Left cardiac atrium (tissue), 4 donors: ENCODE results near the gene NFS1. TPM values are rescaled to one million over a fixed set of nuclear protein-coding genes. Genes with fewer than 3 reads are reported as not detected.
"Not testable (repeated sequence)": the region's sequence is repeated elsewhere in the genome, so short reads cannot be mapped to it uniquely, and the experiment has no call there.

Experiments used
- ATAC-seq, 2 donors: fragments of 200-7000 bp; cut with Tn5 transposase; one replicate each; pipeline ENCODE4 v1.9.1; 2020; ENCODE audit warnings: mild to moderate bottlenecking in 2 of 2, moderate library complexity in 2 of 2
- DNase-seq: peaks from one replicate; pipeline ENCODE4 v3.0.0-alpha.2; 2020
- intact Hi-C, 2 donors: fragments of 100-400 bp; cut with DNase I; formaldehyde crosslinking; loops; one replicate each; pipeline versions ENCODE4 v1.14.1 to v1.15.1; 2022 to 2023
- total RNA-seq, 2 donors: library from RNA; stranded (reverse); fragmentation: NEBNext Ultra II Directional; extraction: Animal tissue kit (Norgen Biotek cat#: 25700); gene quantifications; one replicate each; pipeline ENCODE4 v1.2.1, GENCODE V29; 2021
- donor health status: DM: no; HTN: yes; CAD: no.
- donor health status: DM: no; HTN: yes; CAD: no; lungs with severe emphysema.
- donor health status: DM: yes; HTN: yes; CAD: no.
- donor health status: Dilated cardiomyopathy.

Gene NFS1
- total RNA-seq, 2 donors from 2014 or later: 33.6 to 36.8 TPM

DNA sequence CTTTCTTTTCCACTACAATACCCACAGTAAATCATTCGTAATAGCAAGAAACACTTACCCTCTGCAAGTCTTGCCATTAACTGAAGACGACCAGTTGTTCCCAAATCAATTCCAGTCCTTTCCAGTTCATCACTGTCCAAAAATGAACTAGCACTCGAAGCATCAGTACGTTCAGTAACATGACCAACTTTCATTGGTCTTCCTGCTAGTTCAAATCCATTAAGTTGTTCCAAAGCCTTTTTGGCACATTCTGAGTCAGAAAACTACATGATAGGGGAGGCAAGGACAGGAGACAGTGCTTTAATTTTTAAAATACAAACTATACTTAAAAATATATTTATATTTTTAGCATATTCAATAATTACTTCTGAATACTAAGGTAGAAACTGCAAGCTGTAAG, 15.0 kb upstream of the NFS1 start:
- ATAC-seq (no peak), DNase-seq (no peak)
- intact Hi-C loops: no loop called here

DNA sequence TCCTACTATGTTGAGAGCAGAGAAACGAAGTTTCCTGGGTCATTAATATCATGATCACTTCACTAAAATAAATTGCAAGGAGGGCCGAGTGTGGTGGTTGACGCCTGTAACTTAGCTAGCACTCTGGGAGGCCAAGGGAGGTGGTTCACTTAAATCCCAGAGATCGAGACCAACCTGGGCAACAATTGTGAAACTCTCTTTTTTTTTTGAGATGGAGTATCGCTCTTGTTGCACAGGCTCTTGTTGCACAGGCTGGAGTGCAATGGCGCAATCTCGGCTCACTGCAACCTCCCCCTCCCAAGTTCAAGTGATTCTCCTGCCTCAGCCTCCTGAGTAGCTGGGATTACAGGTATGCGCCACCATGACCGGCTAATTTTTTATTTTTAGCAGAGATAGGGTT, 14.0 kb upstream of the NFS1 start:
- ATAC-seq, DNase-seq, intact Hi-C loops: not testable (repeated sequence)

DNA sequence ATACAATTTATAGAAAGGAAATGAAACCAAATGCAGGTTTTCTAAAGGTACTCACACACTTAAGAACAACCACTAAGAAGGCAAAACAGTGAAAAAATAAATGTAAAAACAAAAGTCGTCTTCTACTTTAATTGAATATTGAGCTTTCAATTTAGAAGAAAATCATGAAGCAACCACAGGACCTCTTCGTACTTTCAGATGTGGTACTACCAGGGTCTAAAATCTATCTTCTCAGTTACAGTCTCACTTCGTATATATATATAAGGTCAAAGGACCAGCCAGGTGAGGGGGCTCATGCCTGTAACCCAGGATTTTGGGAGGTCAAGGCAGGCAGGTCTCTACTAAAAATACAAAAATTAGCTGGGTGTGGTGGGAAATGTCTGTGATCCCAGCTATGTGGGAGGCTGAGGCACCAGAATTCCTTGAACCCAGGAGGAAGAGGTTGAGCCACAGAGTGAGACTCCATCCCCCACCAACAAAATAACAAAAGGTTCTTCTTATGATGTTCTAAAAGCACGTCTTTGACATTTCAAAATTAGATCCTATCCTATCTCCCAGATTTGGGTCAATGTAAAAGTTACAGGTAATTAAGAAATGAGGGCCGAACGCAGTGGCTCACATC, 12.5 kb upstream of the NFS1 start:
- no peak for DNase-seq
- ATAC-seq: no peak
- intact Hi-C loops: no loop called here

DNA sequence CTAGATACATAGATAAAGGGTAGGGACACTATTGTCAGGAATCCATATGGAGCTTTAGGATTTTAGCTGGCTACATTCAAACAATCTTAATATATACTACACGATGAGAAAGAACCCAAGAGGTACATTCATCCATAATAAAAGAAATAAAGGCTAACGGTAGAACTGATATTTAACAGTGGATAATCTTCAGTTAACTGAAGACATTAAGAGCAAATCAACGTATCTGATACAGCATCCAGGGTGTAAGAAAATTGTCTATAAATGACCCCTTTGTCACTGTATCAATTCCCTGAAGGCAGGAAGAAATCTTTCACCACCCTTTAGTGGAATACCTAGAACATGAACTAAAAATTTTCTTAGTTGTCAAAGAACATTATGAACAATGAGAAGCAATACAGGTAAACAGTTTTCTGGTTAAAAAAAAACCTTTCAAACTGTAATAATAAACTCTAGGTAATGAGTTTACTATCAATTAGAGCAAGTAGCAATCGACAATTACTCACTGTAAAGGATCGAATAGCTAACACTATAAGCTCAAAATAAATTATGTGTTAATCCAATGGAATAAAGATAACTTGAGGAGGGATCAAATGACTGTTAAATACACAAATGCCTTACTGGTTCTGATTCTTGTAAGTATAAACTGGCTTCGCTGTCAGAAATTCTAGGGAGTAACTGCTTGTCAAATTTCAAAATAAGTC, 11.9 kb upstream of the NFS1 start:
- ATAC-seq: no peak
- intact Hi-C loops: no loop called here
- no peak for DNase-seq

DNA sequence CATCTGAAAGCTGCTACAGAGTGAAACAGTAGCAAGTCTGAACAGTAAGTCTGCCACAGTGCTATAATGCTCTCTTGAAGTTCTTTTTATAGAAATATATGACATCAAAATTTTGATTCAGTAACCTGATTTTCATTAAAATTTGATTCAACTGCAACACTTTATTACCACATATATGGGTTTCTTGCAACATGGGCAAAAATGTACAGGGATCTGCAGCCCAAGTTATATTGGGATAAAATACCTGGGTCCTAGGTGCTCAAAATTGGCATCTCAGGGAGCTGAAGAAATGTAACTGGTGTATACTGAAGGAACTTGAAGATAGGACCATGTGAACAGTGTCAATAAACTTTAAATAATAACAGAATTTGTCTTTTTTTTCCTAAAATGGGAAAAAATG, 10.9 kb upstream of the NFS1 start:
- DNase-seq: no peak
- intact Hi-C loops: no loop called here
- no peak for ATAC-seq

DNA sequence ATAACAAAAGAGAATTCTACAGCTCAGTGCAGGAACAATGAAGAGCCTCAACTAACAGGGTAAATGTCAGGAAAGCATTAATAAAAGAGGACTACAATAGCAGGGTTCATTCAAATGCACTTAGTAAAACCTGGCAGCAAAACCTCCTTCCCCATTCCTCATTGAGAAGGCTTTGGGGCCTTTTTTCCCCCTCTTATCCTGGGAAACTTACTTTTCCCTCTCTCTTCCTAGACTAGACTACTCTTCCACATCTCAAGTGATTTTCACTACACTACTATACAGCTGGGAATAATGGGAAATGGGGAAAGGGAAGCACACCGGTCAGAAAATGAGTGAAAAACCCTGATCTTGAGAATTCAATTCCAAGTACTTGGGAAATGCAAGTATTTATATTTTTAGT, 10.1 kb upstream of the NFS1 start:
- intact Hi-C loops: loop anchor here (10.0 kb wide), 1 partner anchor 176 kb away; no protein-coding TSS in a partner anchor
- ATAC-seq (no peak), DNase-seq (no peak)

DNA sequence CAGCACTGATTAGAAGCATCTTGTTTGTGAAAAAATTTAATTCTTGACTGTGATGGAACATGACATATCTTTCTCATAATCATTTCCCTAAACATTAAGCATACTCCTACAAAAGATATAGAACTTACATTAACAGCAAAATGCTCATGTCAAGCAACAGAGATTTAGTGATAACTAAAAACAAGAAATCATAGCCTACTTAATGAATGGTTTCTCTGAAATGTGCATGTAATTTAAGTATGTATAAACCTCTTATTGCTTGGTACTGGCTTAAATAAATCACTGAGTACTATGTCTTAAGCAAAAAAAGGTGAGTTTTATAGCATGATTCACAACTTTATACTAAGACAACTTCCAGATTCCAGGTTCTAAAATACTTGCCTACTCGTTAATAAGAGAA, 9.3 kb upstream of the NFS1 start:
- intact Hi-C loops: loop anchor here (10.0 kb wide), 1 partner anchor 176 kb away; no protein-coding TSS in a partner anchor
- DNase-seq (no peak), ATAC-seq (no peak)

DNA sequence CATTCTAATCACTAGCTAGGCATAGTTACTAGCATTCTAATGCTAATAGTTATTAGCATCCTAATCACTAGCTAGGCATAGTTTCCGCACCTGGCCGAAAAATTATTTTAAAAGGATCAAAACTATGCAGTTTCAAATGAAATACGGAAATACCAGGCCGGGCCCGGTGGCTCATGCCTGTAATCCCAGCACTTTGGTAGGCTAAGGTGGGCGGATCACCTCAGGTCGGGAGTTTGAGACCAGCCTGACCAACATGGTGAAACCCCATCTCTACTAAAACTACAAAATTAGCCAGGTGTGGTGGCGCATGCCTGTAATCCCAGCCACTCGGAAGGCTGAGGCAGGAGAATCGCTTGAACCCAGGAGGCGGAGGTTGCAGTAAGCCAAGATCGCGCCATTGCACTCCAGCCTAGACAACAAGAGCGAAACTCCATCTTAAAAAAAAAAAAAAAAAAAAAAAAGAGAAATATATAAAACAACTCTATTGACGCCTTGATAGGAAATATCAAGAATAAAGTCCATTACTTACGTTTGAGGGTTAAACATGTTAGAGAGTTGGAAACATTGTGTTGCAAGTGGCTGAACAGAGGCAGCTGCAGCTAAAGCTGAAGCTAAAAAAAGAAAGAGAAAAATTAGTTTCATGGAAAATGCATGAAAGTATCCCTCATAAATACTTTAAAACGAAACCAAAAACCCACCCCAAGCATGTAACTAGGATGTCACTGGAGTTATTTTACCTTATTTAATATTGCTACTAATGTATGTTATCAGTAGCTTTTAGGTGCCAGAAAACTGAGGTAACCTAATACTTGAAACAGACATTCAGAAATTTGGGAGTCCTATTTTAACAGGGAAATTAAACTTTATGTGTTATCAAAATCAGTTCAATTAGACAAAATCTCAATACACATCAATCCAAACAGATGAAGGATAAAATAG, 7.7 kb upstream of the NFS1 start:
- intact Hi-C loops: loop anchor here (10.0 kb wide), 1 partner anchor 178 kb away; no protein-coding TSS in a partner anchor
- not testable (repeated sequence) for ATAC-seq

DNA sequence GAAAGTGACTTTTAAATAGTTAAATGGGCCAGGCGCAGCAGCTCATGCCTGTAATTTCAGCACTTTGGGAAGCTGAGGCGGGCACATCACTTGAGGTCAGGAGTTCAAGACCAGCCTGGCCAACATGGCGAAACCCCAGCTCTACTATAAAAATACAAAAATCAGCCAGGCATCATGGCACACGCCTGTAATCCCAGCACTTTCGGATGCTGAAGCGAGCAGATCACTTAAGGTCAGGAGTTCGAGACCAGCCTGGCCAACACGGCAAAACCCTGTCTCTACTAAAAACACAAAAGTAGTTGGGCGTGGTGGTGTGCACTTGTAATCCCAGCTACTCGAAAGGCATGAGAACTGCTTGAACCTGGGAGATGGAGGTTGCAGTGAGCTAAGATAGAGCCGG, 6.7 kb upstream of the NFS1 start:
- not testable (repeated sequence) for DNase-seq, ATAC-seq
- intact Hi-C loops: loop anchor here (10.0 kb wide), 1 partner anchor 179 kb away; no protein-coding TSS in a partner anchor

More for the DNA sequence above, 7.7 kb upstream of the NFS1 start:
- not testable (repeated sequence) for DNase-seq

DNA sequence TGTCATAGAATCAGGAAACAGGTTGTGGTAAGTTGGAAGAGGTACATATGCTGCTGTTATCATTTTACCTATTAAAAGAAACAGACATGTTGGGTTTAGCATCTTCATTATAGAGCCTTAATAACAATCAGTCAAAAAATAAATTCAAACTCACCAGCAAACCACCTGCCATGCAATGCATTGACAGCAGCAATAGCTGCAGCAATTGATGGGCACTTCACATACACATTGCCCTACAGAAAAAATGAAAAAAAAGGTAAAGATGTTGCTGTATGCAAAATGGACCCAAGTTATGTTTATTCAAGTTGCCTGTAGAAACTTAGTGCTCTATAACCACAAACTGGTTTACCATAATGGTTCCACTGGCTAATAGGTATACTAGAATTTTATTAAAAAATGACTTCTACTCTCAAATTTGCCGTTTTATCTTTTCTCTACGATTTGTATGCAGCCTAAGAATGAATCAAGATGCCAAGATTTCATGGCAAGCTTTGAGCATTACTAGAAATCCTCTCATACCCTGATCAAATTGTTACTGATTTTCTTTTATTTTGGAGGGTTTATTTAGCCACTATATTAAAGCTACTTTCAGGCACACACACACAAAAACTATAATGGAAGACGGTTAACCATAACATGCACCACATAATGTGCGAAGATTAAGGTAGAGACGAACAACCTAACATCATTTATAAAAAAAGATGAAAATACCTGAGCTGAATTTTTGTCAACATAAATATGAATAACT, 5.5 kb upstream of the NFS1 start:
- ATAC-seq (no peak), DNase-seq (no peak)
- intact Hi-C loops: loop anchor here (5.0 to 10.0 kb wide), 2 partner anchors 33 to 180 kb away; no protein-coding TSS in a partner anchor

DNA sequence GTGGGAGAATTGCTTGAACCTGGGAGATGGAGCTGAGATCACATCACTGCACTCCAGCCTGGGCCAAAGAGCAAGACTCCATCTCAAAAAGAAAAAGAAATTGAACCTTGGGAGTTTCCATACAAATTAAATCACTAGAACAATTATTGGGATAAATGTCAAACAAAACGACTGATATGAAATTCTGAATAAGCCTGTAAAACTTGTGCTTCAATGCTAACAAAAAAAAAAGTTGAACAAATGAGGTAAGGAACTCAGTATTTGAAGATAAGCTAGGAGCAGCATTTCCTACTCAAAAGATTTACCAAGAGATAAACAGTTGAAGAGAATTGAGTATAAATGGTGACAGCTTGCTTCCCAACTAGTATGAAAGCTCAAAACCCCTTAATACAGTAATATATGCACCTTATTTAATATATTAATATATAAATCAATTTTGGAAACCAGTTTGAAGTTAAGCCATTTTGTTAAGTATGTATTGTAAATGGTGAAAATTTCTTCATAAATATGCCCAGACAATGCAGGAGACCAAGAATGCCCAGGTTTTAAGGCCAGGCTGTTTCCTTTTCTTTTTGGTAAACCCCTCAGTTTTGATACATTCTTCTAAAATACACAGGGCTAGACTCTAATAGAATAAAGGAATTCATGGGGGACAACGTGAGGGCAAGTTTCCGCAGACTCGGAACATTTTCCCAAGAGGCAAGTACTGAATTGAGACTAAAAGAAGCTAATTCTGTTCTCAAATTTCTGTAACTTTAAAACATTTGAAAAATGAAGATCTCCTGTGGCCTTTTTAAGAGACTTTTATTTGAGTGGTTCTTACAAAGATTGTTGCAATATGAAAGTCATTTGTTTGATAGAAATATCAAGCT, 3.9 kb upstream of the NFS1 start:
- ATAC-seq (no peak), DNase-seq (no peak)
- intact Hi-C loops: loop anchor here (5.0 to 10.0 kb wide), 2 partner anchors 34 to 182 kb away; no protein-coding TSS in a partner anchor

DNA sequence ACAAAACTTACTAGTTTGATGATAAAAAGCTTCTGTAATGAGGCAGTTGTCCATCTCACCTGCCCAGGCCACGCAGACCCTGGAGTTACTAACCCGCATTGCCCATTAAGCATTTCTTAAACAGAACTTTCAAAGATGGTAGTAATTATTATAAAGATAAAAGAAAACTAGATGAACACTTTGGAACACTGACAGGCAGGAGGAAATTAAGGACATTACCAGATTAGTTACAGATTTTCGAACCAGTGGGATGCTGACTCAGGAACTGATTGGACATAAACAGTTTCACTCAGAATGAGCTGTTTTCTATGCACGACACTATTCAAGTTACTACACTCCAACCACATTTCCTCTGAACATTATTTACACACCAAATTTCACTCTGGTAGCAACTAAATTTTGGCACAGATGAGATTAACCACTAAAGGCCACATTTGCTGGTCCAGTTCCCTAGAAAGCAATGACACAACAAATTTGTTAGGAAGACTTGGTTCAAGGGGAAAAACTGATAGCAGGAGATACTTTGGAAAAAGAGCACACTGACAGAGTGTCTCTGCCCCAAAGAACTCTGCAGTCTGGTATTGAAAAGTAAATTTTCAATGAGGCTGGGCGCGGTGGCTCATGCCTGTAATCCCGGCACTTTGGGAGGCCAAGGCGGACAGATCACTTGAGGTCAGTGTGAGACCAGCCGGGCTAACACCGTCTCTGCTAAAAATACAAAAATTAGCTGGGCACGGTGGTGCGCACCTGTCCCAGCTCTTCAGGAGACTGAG, 3.1 kb upstream of the NFS1 start:
- intact Hi-C loops: loop anchor here (5.0 to 10.0 kb wide), 2 partner anchors 35 to 183 kb away; no protein-coding TSS in a partner anchor
- no peak for DNase-seq
- ATAC-seq: no peak

DNA sequence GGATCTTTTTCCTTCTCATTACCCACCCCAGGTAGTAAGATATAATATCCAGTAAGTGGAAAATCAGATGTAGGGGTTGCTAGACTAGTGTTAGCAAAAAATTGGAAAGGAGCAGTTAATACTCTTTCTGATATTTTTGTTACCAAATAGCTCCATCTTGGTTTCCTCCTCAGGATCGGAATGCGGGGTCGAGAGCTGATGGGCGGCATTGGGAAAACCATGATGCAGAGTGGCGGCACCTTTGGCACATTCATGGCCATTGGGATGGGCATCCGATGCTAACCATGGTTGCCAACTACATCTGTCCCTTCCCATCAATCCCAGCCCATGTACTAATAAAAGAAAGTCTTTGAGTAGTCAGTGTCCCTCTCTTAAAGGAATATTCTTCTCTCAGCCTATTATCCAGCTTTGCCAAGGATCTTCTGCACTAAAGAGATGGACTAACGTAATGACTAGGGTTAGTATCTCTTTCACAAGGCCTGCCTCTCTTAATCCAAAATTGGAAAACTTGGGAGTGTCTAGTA, 1.5 kb upstream of the NFS1 start:
- intact Hi-C loops: loop anchor here (5.0 to 10.0 kb wide), 2 partner anchors 37 to 184 kb away; no protein-coding TSS in a partner anchor
- DNase-seq (no peak), ATAC-seq (no peak)

DNA sequence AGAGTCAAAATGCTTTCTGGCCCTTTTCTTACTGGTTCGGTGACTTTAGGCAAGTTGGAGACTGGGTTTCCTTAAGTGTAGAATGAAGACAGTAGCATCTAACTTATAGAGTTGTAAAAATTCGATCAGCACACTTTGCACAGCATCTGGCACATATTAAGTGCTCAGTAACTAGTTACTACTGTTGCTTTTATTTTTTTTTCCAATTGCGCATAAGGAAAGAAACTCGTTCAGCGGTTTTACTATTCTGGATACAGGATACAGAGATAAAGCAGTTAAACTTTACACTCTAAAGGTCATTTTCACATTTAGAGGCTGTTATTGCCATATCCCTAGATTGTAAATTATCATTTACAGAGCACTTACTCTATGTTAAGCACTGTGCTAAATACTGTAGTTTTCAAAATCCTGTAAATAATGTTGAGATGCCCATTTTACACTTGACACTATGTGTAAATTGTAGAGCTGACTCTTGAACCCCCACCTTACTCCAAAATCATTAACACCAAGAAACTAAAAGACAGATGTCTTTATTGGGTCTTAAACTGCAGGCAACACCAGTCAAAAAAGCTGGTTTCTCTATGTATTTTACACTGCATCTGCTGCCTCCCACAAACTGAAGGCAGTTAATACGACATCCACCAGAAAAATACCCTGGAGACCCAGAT, 939 bp upstream of the NFS1 start:
- intact Hi-C loops: loop anchor here (5.0 to 10.0 kb wide), 2 partner anchors 37 to 185 kb away; no protein-coding TSS in a partner anchor
- no peak for DNase-seq
- ATAC-seq: no peak

DNA sequence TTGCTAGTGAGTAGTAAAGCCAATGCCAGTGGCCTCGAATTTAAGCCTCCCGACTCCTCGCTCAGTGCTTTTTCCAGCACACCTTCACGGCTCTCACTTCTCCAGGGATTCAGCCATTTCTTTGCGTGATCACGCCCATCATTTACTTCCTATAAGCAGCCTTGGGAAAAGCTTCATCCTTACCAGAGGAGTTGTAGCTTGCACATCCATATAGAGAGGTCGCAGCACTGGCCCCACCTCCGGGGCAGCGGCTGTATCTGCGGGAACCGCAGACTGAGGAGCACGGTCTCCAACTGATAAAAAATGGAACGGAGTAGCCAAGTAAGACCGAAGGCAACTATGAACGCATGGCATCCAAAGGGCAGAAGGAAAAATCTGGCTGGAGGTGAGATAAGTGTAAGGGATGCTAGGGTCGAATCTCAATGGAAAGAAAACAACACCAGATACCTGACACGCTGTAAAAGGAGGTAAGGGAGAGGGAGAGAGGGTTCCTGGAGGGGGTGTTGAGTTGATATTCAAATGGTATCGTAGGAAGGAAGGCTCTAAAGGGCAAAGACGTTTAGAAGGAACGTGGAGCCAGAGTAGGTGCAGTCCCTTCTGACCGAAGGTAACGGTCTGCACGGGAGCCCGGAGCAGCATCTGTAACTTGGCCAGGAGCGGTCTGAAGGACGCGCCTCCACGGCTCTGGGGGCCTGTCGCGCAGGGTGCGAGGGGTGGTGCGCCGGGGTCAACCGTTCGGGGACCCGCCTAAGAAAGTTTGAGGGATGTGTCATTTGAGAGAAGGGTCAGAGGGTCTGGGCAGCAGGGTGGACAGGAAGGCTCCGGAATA, 640 bp downstream of the NFS1 start:
- DNase-seq (no peak), ATAC-seq (peak; percentile 42 to 53)
- intact Hi-C loops: no loop called here
